ENCODE measurements around the gene TSEN15. TPM values are rescaled to one million over a fixed set of nuclear protein-coding genes. Genes with fewer than 3 reads are reported as not detected.
"Not testable (repeated sequence)": the region's sequence is repeated elsewhere in the genome, so short reads cannot be mapped to it uniquely, and the experiment has no call there.

TSEN15 gene
- polyA plus RNA-seq, 1 donor, result 49.3 TPM

DNA sequence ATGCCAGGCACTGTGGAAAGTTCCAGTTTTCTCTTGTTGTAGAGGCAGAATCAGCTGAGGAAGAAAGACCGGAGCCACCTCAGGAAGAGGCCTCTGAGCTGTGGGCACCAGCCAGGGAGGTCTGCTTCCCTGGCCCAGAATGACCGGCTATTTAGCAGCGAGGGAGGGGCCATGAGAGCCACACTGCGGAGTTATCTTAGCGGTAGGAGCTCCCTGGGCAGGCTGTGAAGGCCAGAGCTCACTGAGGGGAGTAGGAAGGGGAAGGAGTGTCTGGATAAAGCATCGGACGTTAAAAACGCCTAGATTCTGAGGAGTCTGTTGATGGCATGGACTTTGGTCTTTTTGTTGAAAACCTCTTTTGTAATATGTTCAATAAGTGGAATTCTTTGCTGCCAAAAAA is 36.5 kb downstream of the TSEN15 start:
- DNase-seq, result no peak

DNA sequence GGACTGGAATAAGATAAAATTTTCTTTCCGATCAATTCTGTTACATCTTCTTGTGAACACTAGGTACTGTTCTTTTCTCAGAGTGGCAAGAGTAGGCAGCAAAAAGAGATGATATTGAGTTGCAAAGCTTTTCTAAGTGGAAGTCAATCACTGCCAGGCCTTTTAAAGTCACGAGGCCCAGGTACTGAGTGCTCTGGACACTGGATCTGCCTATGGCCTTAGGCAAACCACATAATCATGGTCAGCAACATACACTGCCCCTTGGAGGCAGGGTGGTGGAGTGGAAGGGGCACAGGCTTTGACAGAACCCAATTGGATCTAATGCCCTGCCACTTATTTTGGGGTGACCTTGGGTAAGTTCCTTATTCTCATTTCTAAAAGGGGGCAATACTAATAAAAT is 41.5 kb downstream of the TSEN15 start:
- DNase-seq, result no peak

DNA sequence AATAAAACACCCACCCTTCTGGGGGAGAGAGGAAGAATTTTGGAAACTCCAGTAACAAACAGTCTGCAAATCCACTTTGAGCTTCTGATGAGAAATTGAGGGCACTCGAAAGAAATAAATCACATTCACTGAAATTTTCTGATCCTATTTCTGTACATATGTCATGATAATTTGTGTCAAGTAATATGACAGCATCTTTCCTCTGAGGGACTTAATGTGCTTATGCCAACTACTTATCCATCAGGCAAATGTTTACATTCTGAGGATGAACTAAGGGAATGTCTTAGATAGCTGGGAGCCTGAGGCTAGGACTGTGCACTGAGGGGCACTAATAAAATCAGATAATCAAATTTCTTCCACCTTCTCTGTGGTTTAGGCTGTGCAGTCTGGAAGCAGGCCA is 44.5 kb downstream of the TSEN15 start:
- DNase-seq, result no peak

DNA sequence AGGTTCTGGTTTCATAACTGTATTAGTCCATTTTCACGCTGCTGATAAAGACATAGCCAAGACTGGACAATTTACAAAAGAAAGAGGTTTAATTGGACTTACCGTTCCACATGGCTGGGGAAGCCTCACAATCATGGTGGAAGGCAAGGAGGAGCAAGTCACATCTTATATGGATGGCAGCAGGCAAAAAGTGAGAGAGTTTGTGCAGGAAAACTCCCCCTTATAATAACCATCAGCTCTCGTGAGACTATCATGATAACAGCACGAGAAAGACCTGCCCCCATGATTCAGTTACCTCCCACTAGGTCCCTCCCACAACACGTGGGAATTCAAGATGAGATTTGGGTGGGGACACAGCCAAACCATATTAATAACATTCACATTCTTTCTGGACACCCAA is 45.0 kb downstream of the TSEN15 start:
- not testable (repeated sequence) for DNase-seq

DNA sequence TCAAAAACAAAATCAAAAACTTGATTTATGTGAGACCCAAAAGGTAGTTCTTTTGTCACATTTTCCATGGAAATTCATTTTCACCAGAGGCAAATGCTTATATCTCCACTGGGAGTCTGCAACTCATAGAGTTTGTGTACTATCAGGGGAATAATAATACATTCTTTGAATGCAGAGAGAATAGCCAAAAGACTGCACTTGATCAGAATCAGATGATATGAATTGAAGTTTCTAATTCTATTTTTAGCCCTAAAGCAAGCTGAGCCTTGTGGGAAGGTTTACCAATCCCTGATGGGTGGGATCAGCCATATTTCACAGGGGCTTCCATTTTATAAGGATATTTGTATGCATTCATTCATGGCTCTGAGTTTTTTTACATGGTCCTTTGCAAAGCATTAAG is 49.6 kb downstream of the TSEN15 start:
- DNase-seq, result no peak

DNA sequence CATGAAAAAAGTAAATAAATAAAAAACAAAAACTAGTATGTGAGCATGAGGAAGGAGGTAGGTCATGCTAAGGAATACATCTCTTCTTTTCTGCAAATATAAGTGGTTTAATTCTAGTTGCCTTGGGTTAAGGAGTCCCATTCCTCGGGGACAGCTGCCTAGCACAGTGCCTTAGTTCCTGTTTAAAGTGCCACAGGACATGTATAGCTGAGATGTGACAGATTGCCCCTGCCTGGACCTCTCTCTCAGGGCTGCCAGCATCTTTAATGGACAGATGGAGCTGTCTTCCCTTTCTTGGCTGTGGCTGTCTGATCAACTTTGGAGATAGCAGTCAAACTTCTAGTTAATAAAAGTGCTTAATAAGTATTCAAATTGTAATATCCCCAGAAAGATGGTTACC is 50.0 kb downstream of the TSEN15 start:
- no peak for DNase-seq

DNA sequence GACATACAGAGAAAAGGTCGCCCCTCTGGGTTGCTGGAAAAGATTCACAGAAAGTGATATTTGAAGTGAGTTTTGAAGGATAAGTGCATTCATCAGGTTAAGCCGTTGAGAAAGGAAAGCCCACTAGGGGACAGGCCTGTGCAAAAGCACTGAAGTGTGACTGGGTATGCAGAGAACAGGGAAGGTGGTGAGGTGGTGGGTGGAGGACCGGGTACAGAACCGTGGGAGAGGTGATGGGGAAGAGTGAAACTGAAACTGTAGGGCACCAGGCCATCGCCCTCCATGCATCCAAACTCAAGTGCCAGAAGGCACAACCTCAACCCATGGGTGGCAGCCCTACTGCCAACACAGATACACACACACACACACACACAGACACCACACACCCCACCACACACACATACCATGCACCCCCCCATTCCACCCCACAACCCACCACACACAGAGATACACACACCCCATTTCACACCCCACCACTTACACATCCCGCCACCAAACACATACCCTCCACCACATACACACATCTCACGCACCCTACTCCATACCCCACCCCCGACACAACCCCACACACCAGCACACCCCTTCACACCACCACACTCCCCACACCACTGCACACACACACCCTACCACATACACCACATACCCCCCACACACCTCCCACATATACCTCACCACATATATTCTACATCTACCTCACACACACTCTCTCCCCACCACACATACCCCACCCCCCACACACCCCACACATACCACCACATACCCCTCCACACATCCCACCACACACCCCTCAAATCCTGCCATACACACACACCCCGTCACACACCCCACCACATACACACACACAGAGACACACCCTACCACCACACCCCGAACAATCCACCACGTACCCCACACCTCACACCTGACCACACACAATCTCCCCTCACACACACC is 59.0 kb downstream of the TSEN15 start:
- no peak for DNase-seq

DNA sequence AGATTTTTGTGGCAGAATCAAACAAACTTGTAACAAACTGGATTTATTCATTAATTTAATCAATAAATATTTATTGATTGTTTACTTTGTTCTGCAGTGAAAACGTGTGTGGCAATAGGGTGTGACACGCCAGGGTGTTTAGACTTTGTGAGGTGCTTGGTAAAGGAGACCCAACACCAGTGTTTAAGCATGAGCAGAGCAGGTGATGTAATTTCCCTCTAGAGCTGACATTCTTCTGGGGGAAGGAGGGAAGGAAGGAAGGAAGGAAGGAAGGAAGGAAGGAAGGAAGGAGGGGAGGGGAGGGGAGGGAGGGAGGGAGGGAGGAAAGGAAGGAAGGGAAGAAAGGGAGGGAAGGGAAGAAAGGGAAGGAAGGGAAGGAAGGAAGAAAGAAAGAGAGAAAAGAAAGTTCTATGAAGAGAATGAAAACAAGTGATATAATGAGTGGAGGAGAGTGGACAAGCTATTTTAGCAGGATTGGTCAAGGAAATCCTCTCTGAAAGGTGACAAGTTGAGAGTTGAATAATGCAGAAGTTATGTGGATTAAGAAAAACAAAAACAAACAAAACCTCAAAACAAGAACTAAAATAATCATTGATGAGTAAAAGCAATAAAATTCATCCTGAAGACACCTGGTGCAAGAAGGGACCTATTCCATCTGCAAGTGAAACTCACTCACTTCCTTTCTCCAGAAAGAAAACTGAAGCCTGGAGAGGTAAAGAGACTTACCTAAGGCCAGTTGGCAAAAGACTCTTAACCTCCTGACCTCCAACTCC is 60.8 kb downstream of the TSEN15 start:
- DNase-seq, result no peak

DNA sequence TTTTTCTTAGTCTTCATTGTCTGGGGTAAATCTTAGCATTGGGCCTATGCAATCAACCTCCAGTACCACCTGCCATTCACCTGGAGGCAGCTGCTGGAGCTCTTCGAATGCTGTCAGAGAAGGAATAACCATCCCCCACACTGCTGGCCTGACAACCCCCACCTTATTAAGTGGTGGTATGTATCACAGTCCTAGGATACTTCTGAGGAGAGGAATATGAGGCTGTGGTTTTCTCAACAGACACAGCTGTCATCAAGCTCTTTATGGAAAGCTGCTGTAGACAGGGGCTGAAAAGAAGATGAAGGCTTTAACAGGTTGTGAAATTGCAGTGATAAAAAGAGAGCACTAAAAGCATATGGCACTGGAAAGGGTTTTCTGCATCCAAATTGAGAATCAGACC is 61.7 kb downstream of the TSEN15 start:
- DNase-seq, result no peak

DNA sequence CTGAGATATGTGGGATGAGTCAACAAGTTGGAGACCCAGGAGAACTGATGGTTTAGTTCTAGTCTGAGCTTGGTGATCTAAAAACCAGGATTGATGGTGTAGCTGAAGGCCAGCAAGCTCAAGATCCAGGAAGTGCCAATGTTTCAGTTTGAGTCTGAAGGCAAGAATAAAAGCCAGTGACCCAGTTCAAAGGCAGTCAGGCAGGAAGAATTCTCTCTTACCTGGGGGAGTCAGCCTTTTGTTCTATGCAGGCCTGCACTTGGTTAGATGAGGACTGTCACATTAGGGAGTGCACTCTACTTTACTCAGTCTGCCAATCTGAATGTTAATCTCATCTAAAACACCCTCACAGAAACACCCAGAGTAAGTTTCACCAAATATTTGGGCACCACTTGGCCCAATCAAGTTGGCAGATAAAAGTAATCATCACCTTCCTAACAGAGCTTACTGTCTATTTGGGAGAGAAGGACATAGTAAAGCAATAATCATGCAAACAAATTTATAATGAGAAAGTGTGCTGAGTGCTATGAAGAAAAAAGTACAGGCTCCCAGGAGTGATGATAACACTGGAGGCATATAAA is 63.4 kb downstream of the TSEN15 start:
- DNase-seq, result peak; percentile 20

DNA sequence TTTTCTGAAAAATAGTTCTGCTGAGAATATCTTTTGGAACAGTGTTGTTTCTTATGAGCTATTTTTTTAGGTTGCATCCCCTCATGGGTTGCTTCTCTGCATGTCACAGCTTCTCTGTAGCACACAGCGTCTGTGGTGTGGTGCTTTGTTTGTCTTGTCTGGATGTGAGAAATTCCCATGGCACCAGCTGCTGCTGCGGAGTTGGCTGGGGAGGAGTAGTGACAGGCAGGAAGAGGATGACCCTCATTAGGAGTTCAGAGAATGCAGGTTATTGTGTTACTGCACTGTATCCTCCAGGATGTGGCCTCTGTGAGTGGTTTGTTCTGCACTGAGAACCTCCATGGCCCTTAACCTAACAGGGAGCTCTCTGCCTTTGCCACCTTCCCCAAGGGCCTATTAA is 64.8 kb downstream of the TSEN15 start:
- peak; percentile 4 for DNase-seq

DNA sequence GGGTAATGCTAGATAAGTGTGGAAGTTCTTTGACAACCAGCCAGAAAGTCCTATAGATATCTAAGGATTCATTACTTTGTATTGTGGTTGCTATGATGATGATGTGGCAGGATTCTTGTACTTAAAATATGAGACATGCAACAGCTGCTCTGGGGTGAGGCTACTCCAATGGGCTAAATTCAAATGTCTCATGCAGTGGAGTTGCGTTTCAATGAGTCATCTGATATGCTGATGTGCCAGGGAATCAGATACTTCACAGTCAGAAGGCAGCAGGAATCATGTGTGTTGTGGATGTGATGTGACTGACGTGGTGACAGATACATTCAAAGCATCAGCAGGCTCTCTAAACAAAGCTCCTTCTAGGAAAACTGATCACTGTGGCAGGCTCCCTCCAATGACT is 66.5 kb downstream of the TSEN15 start:
- peak; percentile 13 for DNase-seq

Other genes starting within 250 kb of the TSEN15 start
- gene RGL1, start 246.6 kb upstream of the TSEN15 start, polyA plus RNA-seq (ENCODE audit: insufficient read length), result 57.1 TPM
- gene COLGALT2, start 14.0 kb upstream of the TSEN15 start, polyA plus RNA-seq (ENCODE audit: insufficient read length), result 10.3 TPM

Measured in left kidney (tissue), 2 donors.